Suprapubic skin (tissue), 4 donors: ENCODE data around the gene TUBA1C. TPM values are rescaled to one million over a fixed set of nuclear protein-coding genes. Genes with fewer than 3 reads are reported as not detected.

ENCODE experiments used
- DNase-seq, 2 donors: peaks; one replicate each; pipeline ENCODE4 v3.0.0-alpha.2; 2019; ENCODE audit warnings: low spot score in 2 of 2
- H3K27ac ChIP-seq: fragments of 200-600 bp; sonication (generic); one replicate; pipeline ENCODE4 v1.5.1; 2019
- H3K27me3 ChIP-seq: fragments of 200-600 bp; sonication (generic); one replicate; pipeline ENCODE4 v1.5.1; 2019
- H3K36me3 ChIP-seq: fragments of 200-600 bp; sonication (generic); one replicate; pipeline ENCODE4 v1.5.1; 2019
- H3K4me1 ChIP-seq: fragments of 200-600 bp; sonication (generic); one replicate; pipeline ENCODE4 v1.5.1; 2019
- H3K4me3 ChIP-seq: fragments of 200-600 bp; sonication (generic); one replicate; pipeline ENCODE4 v1.5.1; 2019; ENCODE audit warnings: mild to moderate bottlenecking
- H3K9me3 ChIP-seq: fragments of 200-600 bp; sonication (generic); one replicate; pipeline ENCODE4 v1.5.1; 2019
- EP300 ChIP-seq: sonication (generic); formaldehyde crosslinking; IDR thresholded peaks from one replicate; pipeline ENCODE4 v1.6.1; 2017; ENCODE audit warnings: antibody characterized with exemption
- POLR2A ChIP-seq, 2 donors: fragments of 450-650 bp; IDR thresholded peaks; one replicate each; pipeline ENCODE4 v1.6.1; 2017; ENCODE audit warnings: antibody characterized with exemption in 2 of 2, mild to moderate bottlenecking in 2 of 2, moderate library complexity in 2 of 2
- POLR2AphosphoS5 ChIP-seq, 3 donors: sonication (generic); formaldehyde crosslinking; IDR thresholded peaks; one replicate each; pipeline ENCODE4 v1.6.1; 2017; ENCODE audit warnings: antibody characterized with exemption in 3 of 3
- WGBS: methylation state at CpG from one replicate; pipeline ENCODE4 v1.1.5; 2018; 5-methylcytosine and 5-hydroxymethylcytosine counted together
- total RNA-seq, 4 donors: library from RNA; depleted of rRNA; stranded (reverse); fragments of >200 nt; gene quantifications; one replicate each; pipeline ENCODE4 v1.1.0, GENCODE V29; 2016
- TF ChIP-seq, protein P1 (sequence below), 2 donors: fragments of 200-600 bp in 1 of 2; fragments of 450-650 bp in 1 of 2; sonication (generic) in 1 of 2; IDR thresholded peaks; one replicate each; pipeline ENCODE4 v1.5.1; 2016 to 2019; ENCODE audit warnings: antibody characterized with exemption in 2 of 2, mild to moderate bottlenecking in 1 of 2, moderate library complexity in 1 of 2

The TUBA1C gene
- total RNA-seq, 4 donors from 2014 or later, result 115 to 747 (median 609) TPM

- TF ChIP-seq POLR2AphosphoS5 (IDR thresholded peaks at IDR 0.05), result peak in 1 of 3 donors; percentile 18
- TF ChIP-seq EP300, result no peak
- Histone ChIP-seq H3K9me3 (no peaks in the 10 kb centered on the region), H3K27ac (peak within 1 kb of the TSS; percentile 56), H3K4me1 (peaks cover 16% of the 10 kb centered on the region), H3K27me3 (no peaks in the 10 kb centered on the region), H3K4me3 (peak within 1 kb of the TSS; percentile 78), H3K36me3 (no peaks in the 10 kb centered on the region)
- peak; percentile 98 to 99 for DNase-seq
- 0% methylated on average over 43 of the region's 65 CpGs for WGBS
Observed at GRCh38 chr12:49322708-49323523, 58.0 kb downstream of the TUBA1C start, which contains the start of gene TROAP. Gene TROAP, plus strand, starts transcription at chr12:49323255. Its CDS starts 354 bp downstream, at chr12:49323609.

GRCh38 chr12:49323524-49324097, 58.7 kb downstream of the TUBA1C start:
- Histone ChIP-seq H3K36me3 (no peaks in the 10 kb centered on the region), H3K27ac (no peak overlapping the region), H3K27me3 (no peaks in the 10 kb centered on the region), H3K4me1 (peaks cover 16% of the 10 kb centered on the region), H3K4me3 (peak overlapping the region; percentile 78), H3K9me3 (no peaks in the 10 kb centered on the region)
- TF ChIP-seq POLR2A (IDR thresholded peaks at IDR 0.05) (no peak), EP300 (no peak), POLR2AphosphoS5 (IDR thresholded peaks at IDR 0.05) (no peak)
- TF ChIP-seq, protein P1, sequence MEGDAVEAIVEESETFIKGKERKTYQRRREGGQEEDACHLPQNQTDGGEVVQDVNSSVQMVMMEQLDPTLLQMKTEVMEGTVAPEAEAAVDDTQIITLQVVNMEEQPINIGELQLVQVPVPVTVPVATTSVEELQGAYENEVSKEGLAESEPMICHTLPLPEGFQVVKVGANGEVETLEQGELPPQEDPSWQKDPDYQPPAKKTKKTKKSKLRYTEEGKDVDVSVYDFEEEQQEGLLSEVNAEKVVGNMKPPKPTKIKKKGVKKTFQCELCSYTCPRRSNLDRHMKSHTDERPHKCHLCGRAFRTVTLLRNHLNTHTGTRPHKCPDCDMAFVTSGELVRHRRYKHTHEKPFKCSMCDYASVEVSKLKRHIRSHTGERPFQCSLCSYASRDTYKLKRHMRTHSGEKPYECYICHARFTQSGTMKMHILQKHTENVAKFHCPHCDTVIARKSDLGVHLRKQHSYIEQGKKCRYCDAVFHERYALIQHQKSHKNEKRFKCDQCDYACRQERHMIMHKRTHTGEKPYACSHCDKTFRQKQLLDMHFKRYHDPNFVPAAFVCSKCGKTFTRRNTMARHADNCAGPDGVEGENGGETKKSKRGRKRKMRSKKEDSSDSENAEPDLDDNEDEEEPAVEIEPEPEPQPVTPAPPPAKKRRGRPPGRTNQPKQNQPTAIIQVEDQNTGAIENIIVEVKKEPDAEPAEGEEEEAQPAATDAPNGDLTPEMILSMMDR (IDR thresholded peaks at IDR 0.05), result no peak
- 16% methylated on average over 18 of the region's 19 CpGs for WGBS
- DNase-seq, result no peak

Other genes starting within 250 kb of the TUBA1C start
- gene PRKAG1, start 246.3 kb upstream of the TUBA1C start, total RNA-seq, result 10 to 100 TPM; 40.0 to 61.4 (median 49.6) TPM
- 100 to 1,000 TPM in 2 of 4 donors, 10 to 100 TPM in 2; 88.1 to 121 (median 104) TPM for gene KMT2D, start 204.3 kb upstream of the TUBA1C start, total RNA-seq
- 1 to 10 TPM; 1.1 to 3.6 (median 1.6) TPM for gene RHEBL1, start 195.1 kb upstream of the TUBA1C start, total RNA-seq
- under 1 TPM; 0.15 to 0.47 (median 0.42) TPM for gene DHH, start 170.3 kb upstream of the TUBA1C start, total RNA-seq
- 100 to 1,000 TPM in 1 of 4 donors, 10 to 100 TPM in 3; 25.3 to 152 (median 62.3) TPM for gene LMBR1L, start 154.2 kb upstream of the TUBA1C start, total RNA-seq
- gene TUBA1B, start 133.7 kb upstream of the TUBA1C start, total RNA-seq, result 100 to 1,000 TPM; 240 to 523 (median 441) TPM
- gene TUBA1A, start 76.0 kb upstream of the TUBA1C start, total RNA-seq, result 100 to 1,000 TPM in 3 of 4 donors, 10 to 100 TPM in 1; 70.0 to 251 (median 181) TPM
- 1 to 10 TPM in 2 of 4 donors, not detected in 2; 1.1 to 1.5 TPM for gene PRPH, start 30.1 kb downstream of the TUBA1C start, total RNA-seq
- gene TROAP, start 58.2 kb downstream of the TUBA1C start, total RNA-seq, result 10 to 100 TPM in 1 of 4 donors, 1 to 10 TPM in 3; 4.0 to 14.6 (median 5.9) TPM
- gene C1QL4, start 72.1 kb downstream of the TUBA1C start, total RNA-seq, result 1 to 10 TPM in 2 of 4 donors, under 1 TPM in 1, not detected in 1; 0.73 to 1.2 (median 1.1) TPM
- 1 to 10 TPM in 2 of 4 donors, under 1 TPM in 2; 0.62 to 2.2 (median 1.1) TPM for gene DNAJC22, start 81.8 kb downstream of the TUBA1C start, total RNA-seq
- 10 to 100 TPM; 22.7 to 42.6 (median 27.2) TPM for gene SPATS2, start 102.4 kb downstream of the TUBA1C start, total RNA-seq